Ureter (tissue), 1 donor: ENCODE measurements around the gene CDNF. TPM values are rescaled to one million over a fixed set of nuclear protein-coding genes. Genes with fewer than 3 reads are reported as not detected.

Experiments
- DNase-seq: peaks from one replicate; pipeline ENCODE4 v3.0.0-alpha.2; 2020; ENCODE audit warnings: low spot score
- total RNA-seq: library from RNA; stranded (reverse); gene quantifications from one replicate; pipeline ENCODE4 v1.2.4, GENCODE V29; 2023
- donor health status: DM: yes; HTN: yes; CAD: no.

The CDNF gene
- total RNA-seq, 1 donor from 2014 or later = 3.8 TPM

- DNase-seq = no peak
Measured at GRCh38 chr10:14798636-14799035, 39.2 kb downstream of the CDNF start.

DNA sequence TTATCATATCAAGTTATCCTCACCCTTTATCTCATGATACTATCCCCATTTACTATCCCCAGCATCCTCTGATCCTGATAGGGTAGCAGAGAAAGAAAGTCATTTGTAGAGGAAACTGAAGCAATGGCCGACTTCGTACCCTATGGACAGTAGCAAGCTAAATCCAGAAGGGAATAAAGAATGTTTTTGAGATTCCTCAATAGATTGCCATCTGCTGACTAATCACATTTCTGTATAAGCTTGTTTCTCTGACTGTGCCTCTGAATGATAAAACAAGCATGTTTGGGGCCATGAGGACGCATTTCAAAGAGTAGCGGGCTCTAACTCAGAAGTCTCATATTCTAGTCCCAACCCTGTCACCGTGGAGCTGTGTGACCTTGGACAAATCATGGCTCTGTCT is 49.9 kb downstream of the CDNF start:
- no peak for DNase-seq

- DNase-seq = no peak
Measured at GRCh38 chr10:14784459-14785055, 53.3 kb downstream of the CDNF start.

DNA sequence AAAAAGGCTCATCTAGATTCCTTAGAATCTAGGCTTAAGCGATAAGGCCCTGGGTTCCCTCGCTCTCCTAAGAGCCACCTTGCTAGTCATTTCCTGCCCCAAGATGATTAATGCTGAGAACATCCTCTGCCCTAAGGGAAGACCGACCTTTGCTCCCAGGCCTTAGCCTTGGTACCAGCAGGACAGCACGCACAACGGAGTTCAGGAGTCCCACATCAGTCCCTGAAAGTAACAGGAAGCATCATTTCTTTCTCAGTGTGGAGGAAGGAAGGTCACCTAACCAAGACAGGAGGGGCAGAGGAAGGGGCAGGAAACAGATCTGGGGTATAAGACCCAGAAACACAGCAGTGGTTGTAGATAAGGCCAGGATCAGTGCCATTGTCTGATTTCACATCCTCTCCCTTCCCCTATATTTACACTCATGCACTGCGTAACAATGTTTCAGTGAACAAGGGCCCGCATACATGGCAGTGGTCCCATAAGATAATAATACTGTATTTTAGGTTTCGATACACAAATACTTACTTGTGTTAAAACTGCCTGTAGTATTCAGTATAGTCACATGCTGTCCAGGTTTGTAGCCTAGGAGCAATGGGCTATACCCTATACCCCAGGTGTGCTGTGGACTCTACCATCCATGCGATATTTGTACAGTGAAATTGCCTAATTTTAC is 55.0 kb downstream of the CDNF start:
- DNase-seq = no peak

DNA sequence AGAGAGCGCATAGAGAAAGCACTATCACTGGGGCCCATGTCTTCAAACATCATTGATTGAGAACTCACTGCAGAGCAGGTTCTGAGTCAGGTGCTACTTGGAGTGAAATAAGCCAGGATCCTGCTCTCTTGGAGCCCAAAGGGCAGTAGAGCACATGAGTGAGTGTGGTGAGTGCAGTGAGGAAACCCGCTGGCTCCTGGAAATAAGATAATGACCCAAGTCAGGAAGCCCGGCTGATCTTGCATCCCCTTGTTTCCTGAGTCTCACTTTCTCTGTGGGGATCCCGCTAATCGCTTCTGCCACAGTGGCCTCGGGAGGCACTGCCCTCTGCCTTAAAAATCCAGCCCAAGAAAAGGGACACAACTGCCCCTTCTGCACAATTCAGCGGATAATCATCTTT is 56.1 kb downstream of the CDNF start:
- DNase-seq = no peak

DNA sequence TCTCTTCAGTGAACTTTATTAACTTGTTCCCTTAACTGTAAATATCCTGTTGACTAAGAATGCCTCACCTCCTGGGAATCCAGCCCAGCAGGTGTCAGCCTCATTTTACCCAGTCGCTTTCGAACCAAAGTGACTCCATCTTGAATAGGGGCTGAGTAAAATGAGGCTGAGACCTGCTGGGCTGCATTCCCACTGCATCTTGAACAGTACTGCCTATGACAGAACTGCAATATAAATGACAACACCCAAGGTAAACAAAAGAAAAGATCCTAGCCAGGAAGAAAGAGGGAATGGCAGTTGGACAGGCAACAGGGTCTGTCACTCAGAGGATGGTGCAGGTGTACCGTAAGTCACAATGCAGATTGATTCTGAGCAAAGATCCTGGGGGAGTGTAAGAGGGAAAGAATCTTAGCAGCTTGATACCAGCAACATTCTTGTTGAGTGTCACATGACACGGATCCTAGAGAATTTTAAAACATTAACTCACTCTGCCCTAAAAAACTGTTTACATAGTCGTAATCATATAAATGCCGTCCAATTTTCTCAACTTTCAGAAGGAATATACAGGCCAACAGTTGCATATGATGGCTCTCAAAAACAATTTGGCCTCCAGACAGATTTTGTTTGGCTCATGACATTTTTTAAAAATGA is 58.7 kb downstream of the CDNF start:
- DNase-seq = no peak

GRCh38 chr10:14776546-14776945 is 61.3 kb downstream of the CDNF start:
- no peak for DNase-seq

- no peak for DNase-seq
Measured at GRCh38 chr10:14775656-14776055, 62.2 kb downstream of the CDNF start.

- DNase-seq = no peak
Measured at GRCh38 chr10:14774797-14775196, 63.0 kb downstream of the CDNF start, which contains the start of gene FAM107B. Gene FAM107B, minus strand, starts transcription at chr10:14774897. Its CDS starts 234 bp downstream, at chr10:14774663.

GRCh38 chr10:14774214-14774580 is 63.6 kb downstream of the CDNF start:
- DNase-seq = no peak

DNA sequence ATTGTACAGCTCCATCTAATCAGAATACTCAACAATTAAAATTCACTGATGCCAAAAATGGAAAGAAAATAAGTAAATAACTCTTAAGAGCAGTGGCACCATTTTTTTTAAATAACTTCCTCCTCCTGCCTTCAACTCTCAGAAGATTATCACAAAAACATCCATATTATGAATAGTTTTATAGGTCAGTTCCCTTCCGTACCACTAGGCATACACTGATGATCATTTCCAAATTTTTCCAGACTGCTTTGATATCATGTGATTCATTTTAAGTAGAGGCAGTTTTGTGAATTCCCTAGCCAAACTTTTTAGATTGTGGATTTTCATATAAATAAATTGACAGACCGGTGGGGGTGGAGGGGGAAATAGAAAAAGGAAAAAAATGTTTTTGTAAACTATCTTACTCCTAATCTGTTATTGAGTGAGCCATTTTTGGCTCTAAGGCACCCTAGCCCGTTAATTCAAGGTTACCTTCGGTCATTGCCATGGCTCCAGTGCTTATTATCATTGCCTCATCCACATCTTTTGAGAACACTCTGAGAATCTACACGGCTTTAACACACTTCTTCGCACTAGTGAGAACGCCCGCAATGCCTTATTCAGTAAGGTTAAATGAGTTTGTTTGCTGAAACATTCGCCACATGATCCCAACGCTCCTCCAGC is 64.2 kb downstream of the CDNF start:
- no peak for DNase-seq

GRCh38 chr10:14772399-14772798 is 65.4 kb downstream of the CDNF start:
- no peak for DNase-seq

GRCh38 chr10:14770927-14771326 is 66.9 kb downstream of the CDNF start:
- DNase-seq = no peak

Other genes starting within 250 kb of the CDNF start
- gene FAM107B, start 63.1 kb downstream of the CDNF start, total RNA-seq = 67.2 TPM
- 15.4 TPM for gene HSPA14, start 269 bp upstream of the CDNF start, total RNA-seq
- 14.4 TPM for gene MSANTD7, start 269 bp upstream of the CDNF start, total RNA-seq
- gene SUV39H2, start 40.8 kb upstream of the CDNF start, total RNA-seq = 14.2 TPM
- 21.6 TPM for gene DCLRE1C, start 116.1 kb upstream of the CDNF start, total RNA-seq
- 1.1 TPM for gene MEIG1, start 121.4 kb upstream of the CDNF start, total RNA-seq
- not detected for gene OLAH, start 205.9 kb upstream of the CDNF start, total RNA-seq